ENCODE measurements around the gene ARSA.
A peak's percentile ranks its signal among the peaks of the same experiment; 100 is the strongest.

ARSA gene

DNA sequence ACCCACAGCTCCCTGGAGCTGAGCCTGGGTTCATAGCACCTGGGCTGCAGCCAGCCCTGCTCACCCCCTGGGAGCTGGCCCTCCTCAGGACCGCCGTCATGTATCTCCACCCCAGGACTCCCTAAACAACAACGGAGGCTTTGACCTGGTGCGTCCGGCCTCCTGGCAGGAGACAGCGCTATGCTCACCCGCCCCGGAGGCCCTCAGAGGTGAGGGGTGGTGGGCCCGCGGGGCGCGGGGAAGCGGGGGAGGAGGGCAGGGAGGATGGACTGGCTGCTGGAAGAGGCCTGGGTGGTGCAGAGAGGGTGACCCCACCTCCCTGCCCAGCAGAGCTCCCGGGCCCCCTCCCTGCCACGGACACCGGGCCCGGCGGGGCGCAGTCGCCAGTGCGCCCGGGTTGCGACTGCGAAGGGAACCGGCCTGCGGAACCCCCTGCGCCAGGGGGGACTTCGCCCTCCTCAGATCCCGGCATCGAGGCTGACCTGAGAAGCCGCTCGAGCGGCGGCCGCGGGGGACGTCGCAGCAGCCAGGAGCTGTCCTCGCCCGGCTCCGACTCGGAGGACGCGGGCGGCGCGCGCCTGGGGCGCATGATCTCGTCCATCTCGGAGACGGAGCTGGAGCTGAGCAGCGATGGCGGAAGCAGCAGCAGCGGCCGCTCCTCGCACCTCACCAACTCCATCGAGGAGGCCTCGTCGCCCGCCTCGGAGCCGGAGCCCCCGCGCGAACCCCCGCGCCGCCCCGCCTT, 24.3 kb downstream of the ARSA start:
- no peak for DNase-seq

GRCh38 chr22:50602338-50602700, 25.6 kb downstream of the ARSA start:
- DNase-seq: no peak

DNA sequence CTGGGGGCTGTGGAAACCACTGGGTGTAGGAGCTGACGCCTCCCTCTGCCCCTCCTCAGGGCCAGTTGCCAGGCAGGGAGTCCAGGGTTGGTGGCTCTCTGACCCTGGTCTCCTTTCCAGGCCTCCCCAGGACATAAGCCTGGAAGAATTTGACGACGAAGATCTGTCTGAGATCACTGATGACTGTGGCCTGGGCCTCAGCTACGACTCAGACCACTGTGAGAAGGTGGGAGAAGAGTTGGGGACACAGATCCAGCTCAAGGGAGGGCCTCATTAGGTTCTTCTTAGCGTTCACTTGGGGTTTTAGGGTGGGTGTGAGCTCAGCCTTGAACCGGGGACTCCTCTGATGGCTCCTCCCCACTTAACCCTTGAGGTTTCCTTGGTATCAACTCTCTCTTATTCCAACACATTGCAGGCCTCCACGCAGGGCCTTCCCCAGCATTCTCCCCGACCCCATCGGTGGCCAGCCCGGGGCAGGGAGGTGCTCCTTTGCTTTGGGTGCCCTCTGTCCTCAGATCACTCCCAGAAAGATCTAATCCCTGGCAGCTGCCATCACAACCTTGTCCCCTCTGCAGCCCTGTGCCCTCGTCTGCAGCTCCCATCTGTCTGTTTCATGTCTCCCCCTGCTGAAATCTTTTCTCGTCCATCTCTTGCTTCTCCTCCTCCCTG, 26.1 kb downstream of the ARSA start:
- no peak for DNase-seq

DNA sequence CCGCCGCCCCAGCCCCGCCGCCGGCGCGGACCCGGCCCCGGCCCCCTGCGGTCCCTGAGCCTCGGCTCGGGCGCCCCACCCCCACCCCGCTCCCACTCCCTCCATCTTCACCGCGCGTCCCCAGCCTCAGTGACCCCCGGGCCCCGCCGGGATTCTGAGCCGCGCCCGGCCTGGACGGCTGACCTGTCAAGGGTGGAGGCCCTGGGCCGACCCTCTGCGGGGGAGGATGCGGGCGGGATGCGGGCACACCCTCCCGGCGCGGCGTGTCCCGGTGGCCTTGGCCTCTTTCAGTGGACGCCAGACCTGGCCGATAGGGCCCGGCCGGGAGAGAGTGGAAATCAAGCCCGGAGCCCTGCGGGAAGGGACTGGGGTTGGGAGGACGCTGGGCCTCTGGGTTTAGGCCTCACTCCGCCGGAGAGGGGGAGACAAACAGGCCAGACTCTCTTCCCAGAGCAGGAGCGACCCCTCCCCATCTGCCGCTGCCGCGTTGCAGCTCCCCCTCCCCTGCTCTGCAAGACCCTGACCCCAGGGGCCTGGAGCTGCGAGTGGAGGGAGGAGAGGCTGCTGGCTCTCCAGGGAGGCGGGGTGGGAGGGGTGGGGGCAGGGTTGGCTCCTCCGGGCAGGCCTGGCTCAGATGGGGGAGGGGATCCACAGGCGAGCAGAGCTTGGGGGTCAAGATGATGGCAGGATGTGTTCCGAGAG, 26.8 kb downstream of the ARSA start:
- DNase-seq: no peak

DNA sequence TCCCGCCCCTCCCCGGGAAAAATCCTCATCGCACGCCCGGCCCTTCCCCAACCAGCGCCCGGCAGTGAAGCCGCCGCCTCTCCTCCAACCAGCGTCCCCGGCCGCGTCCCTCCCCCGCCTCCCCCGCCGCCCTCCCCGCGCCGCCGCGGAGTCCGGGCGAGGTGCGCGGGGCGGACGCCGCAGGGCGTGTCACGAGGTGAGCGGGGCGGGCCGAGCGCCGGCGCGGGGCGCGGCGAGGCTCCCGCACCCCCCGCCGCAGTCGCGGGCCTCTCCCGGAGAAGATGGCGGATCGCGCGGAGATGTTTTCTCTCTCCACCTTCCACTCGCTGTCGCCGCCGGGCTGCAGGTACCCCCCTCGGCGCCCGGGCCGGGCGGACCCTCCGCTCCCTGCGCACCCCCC, 27.4 kb downstream of the ARSA start, which contains the start of gene MAPK8IP2:
Gene MAPK8IP2, plus strand, starts transcription at position 256 of the 400 bp plus-strand sequence. Its CDS starts 26 bp downstream, at position 282.
- DNase-seq: peak in 1 of 2 experiments; percentile 38

DNA sequence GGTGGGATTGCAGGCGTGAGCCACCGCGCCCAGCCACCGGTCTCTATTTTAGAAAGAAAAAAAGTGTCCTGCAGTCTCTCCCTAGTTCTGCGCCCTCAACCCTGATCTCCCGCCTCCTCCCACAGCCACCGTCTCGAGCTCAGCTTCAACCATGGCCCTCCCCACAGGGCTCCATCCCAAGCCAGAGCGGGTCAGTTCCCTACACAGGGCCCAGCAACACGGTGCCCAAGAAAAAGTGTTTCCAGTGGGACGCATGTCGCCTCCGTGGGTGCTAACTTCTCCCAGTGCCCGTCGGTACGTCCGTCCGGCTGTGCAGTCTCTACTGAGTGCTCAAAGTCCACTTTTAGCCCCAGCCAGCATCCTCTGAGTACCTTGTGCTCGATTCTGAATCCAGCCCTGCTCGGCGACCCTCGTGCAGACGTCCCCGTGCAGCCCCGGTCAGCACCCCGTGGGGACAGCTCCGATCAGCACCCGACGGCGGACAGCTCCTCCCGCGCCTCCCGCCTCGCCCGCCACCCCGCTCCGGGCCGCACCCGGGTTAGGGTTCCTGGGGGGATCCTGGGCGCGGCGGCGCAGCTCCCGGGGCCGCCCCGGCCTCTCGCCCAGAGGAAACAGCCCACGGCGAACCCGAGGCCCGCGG, 28.0 kb downstream of the ARSA start:
- no peak for DNase-seq

DNA sequence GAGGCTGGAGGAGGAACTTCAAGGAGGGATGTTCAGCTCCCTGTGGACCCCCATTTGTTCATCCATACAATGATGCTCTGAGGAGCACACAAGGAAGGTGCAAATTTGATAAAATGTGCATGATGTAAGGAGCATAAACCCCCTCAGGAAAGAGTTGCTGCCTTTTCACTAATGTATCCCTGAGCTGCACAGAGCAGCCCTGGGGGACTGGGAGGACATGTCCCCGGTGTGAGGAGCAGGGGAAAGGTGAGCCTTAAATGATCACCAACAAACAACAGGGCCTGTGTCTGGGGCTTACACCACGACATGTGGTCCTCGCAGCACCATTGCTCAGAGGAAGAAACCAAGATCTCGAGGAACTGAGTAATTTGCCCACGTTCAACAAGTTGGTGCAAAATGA, 30.9 kb downstream of the ARSA start:
- no peak for DNase-seq

DNA sequence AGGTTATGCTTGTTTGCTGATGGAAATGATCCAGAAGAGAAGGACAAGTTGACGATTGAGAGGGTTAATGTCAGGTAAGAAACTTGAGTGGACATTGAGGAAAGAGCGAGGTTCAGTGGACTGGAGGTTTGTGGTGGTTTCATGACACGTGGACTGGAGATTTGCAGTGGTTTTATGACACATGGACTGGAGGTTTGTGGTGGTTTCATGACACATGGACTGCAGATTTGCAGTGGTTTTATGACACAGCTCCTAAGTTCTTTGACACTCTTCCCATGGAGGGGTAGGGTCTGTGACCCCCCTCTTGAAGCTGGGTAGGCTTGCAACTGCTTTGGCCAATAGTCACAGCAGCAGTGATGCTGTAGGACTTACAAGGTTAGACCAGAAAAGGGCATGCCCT, 32.8 kb downstream of the ARSA start:
- no peak for DNase-seq

DNA sequence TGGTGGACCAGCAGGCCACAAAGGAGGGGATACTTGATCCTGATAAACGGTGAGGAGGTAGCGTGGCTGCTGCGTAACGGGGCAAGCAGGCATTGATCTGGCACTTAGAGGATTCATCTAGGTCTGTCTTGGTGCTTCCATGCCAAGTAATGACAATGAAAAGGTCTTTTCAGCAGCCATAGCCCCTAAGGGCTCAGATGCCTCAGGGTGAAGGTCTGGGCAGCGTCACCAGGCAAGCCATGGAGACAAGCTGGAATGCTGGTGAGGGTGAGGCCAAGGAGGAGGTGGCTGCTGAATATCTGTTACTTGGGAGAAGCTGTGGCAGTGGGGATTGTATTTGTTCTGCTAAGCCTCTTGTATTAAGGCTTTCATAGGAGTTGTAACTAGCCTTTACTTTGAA, 40.5 kb downstream of the ARSA start:
- DNase-seq: no peak

GRCh38 chr22:50586416-50586815, 41.5 kb downstream of the ARSA start:
- no peak for DNase-seq

DNA sequence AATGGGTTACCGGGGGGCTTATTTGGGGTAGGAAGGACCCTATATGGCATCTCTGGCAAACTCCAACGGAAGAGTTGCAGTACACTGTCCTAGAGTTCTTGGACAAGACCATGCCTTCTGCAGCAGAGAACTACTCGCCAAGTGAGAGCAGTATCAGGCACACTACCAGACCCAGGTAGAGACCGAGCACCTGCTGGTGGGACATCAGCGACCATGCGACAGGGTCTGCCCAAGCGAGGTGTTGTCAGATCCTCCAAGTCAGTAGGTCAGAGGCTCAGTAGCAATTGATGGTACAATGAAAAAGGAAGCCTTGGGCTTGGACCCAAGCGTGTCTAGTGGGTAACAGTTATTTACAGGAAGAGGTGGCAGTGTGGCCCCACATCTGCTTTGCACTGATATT, 42.2 kb downstream of the ARSA start:
- no peak for DNase-seq

GRCh38 chr22:50585238-50585637, 42.7 kb downstream of the ARSA start:
- no peak for DNase-seq

- no peak for DNase-seq
Measured at GRCh38 chr22:50584106-50585096, 43.6 kb downstream of the ARSA start.

DNA sequence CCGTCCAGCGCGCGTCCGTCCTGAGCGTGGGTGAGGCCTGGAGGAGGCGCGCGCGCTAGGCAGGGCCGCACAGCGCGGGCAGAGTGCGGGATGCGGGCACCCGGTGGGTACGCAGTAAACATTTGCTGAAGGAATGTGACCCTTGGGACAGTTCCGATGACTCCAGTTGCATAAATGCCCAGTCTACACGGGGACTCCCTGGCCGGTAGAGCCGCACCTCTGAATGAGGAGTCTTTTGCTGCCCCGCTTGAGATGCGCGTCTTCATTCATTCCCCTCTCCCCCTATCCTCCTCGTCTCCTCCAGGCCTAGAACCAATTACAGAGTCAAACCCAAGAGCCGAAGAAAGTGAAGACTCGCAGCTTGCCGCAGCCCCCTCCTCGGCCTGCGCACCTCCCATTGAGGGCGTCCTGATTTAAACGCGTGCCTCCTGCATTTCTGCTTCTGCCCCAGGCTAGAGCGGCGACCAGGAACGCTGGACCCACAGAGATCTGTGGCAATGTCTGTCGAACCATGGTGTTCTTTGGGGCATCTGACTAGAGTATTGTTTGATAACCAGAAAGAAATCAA, 44.6 kb downstream of the ARSA start:
- DNase-seq: no peak

DNA sequence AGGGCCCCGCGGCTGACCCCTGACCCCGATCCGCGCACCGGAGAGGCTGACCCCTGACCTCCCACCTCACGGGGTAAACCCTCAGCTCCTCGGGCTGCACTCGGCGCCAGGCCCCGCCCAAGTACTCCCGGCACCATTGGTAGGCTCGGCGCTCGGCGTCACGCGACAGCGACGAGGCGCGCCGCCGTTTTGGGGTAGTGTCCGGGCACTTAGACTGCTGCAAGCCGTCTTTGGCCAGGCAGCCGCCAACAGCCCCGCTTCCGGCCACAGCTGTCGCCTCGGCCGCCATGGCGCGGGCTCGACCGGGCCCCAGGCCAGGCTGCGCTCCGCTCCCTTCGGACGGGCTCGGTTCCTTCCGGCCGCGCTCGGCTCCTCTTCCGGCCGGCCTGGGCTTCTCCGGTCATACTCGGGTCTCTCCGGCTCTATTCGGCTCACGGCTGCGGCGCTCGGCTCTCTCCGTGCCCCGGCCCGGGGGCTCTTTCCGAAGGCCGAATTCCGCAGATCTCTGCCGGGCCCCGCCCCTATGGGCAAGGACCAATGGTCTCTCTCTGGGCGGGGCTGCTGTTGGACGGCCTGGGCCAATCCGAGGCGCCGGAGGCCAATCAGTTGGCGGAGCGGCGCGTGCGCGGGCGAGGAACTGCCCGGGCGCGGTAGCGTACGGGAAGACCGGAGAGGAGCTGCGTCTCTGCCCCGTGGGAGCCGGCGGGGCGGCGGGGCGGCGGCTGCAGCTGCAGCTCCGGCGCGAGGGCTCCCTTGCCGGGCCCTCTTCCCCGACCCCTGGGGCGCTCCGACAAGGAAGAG, 45.3 kb downstream of the ARSA start, which contains the start of gene CHKB:
Gene CHKB, minus strand, starts transcription at position 357 of the 801 bp plus-strand sequence. Its CDS starts 68 bp downstream, at position 289.
- DNase-seq: peak; percentile 86 to 93

GRCh38 chr22:50581950-50582492, 45.9 kb downstream of the ARSA start:
- DNase-seq: no peak

DNA sequence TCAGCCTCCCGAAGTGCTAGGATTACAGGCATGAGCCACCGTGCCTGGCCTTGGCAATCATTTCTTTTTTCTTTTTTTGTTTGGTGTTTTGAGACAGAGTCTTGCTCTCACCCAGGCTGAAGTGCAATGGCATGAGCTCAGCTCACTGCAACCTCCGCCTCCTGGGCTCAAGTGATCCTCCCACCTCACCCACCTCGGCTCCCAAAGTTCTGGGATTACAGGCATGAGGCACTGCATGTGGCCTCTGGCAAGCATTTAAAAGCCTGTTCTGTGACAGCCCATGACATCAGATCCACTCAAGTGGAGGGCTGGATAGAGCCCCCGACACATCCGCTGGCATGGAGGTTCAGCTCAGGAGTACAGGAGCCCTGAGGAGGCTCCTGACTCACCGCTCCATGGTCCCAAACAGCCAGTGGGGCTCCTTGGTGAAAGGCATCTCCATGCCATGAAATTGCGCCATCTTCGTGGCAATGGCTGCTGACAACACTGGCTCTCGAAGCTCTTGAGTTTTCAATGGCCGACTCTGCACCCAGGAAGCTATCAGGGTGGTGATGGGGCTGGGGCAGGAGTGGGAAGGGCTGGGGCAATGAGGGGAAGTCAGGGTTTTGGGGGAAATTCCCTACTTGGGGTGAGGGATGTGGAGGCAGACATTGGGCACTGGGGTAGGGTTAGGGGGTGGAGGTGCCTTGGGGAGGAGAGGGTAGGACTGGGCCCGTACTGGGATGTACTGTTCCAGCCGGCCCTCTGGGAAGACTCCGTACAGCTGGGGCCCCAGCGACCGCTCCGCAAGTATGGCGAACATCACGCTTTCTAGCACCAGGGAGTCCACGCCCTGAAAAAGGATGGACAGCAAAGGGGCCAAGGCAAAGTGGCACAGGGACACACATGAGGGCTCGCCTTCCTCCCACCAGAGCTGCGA, 46.7 kb downstream of the ARSA start:
- DNase-seq: no peak

GRCh38 chr22:50579752-50580151, 48.2 kb downstream of the ARSA start:
- no peak for DNase-seq

DNA sequence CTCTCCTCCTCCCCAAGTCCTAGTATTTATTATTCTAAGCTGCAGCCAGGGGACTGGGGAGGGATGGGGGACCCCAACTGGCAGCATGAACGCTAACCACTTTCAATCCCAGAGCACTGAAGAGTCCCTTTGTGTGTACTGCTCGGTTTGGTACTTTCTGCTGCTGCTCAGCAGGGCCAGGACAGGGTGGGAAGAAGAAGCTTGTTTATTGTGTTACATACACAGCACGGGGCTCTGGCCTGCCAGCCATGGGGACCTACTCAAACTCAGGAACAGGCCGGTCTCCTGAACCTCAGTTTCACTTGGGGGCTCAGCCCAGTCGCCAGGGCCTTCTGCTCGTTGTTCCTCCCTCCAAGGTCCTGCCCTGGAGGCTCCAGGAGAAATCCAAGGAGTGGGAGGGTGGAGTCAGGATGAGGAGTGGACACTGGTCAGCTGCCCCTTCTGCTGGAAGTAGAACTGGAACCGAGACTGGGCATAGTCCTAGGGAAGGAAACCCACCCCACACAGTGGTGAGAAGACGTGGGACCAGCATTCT, 49.1 kb downstream of the ARSA start:
- DNase-seq: no peak
